OCI-LY7 (cell line): Measurements from ENCODE around the gene CCDC8.

ENCODE experiments used
- EZH2phosphoT487 ChIP-seq: fragments of 200-600 bp; sonication (generic); IDR thresholded peaks from 2 replicates; pipeline ENCODE4 v1.6.1; 2018; ENCODE audit warnings: low read depth, borderline replicate concordance, mild to moderate bottlenecking, mixed run types, antibody characterized with exemption, low read length, moderate library complexity, mixed read lengths
- TF ChIP-seq, protein P1 (sequence below): fragments of 200-600 bp; sonication (generic); conservative IDR thresholded peaks from 2 replicates; pipeline ENCODE4 v1.5.1; 2014; ENCODE audit warnings: mild to moderate bottlenecking, antibody characterized with exemption, low read length, moderate library complexity, mixed read lengths

DNA sequence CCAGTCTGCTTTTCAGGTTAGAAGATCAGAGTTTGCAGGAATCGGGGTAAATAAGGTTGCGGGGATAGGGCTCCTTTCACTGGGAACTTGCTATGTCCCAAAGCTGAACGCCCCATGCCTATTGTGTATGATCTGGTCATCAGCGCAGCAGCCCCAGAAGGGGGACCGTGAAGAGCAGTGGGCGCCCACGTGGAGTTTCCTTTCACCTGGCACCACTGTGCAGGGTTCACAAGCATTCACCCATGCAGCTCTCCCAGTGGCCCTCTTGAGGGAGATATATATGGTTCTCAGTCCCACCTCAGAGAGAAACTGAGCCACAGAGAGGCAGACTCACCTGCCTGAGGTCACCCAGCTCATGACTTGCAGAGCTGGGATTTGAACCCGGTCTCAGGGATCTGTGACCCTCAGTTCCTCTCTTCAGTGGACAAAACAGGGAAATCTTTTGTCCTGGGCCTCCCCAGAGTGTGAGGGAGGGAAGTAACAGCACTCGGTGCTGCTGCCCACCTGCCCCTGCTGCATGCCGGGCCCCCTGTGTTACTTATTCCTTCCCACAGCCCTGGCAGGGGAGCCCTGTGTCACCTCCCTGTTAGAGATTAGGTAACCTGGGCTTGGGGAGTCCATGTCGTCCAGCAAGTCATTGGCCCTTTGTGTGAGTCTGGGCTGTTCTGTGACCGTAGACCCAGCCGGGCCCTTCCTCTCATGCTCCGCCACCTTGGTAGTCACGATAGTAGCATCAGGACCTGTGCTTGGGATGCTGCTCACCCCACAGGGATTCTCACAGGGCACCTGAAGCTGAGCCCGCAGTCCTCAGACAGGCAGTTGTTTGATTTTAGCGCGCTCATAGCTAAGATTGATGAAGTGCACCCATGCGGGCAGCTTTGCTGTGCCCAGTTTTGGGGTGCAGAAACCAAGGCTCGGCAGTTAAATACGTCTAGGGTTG is 38.6 kb downstream of the CCDC8 start:
- TF ChIP-seq, protein P1, sequence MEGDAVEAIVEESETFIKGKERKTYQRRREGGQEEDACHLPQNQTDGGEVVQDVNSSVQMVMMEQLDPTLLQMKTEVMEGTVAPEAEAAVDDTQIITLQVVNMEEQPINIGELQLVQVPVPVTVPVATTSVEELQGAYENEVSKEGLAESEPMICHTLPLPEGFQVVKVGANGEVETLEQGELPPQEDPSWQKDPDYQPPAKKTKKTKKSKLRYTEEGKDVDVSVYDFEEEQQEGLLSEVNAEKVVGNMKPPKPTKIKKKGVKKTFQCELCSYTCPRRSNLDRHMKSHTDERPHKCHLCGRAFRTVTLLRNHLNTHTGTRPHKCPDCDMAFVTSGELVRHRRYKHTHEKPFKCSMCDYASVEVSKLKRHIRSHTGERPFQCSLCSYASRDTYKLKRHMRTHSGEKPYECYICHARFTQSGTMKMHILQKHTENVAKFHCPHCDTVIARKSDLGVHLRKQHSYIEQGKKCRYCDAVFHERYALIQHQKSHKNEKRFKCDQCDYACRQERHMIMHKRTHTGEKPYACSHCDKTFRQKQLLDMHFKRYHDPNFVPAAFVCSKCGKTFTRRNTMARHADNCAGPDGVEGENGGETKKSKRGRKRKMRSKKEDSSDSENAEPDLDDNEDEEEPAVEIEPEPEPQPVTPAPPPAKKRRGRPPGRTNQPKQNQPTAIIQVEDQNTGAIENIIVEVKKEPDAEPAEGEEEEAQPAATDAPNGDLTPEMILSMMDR, result no peak
- no peak for TF ChIP-seq EZH2phosphoT487
